Vagina (tissue), 2 donors: ENCODE data around the gene PIEZO1. TPM values are rescaled to one million over a fixed set of nuclear protein-coding genes. Genes with fewer than 3 reads are reported as not detected.
A peak's percentile ranks its signal among the peaks of the same experiment; 100 is the strongest.
"Not testable (repeated sequence)": the region's sequence is repeated elsewhere in the genome, so short reads cannot be mapped to it uniquely, and the experiment has no call there.

Experiments used
- DNase-seq, 2 donors: peaks; one replicate each; pipeline ENCODE4 v3.0.0-alpha.2; 2017; ENCODE audit errors: extremely low spot score in 2 of 2
- H3K27ac ChIP-seq: fragments of 200-600 bp; sonication (generic); one replicate; pipeline ENCODE4 v1.5.1; 2019
- H3K27me3 ChIP-seq: fragments of 200-600 bp; sonication (generic); one replicate; pipeline ENCODE4 v1.5.1; 2019
- H3K36me3 ChIP-seq, 2 donors: fragments of 200-600 bp; sonication (generic); one replicate each; pipeline ENCODE4 v1.5.1; 2017 to 2019
- H3K4me1 ChIP-seq: fragments of 200-600 bp; sonication (generic); one replicate; pipeline ENCODE4 v1.5.1; 2019
- H3K4me3 ChIP-seq, 2 donors: fragments of 200-600 bp; sonication (generic); 1 replicate in 1 of 2; 2 replicates in 1 of 2; pipeline ENCODE4 v1.5.1; 2016 to 2019
- H3K9me3 ChIP-seq: fragments of 200-600 bp; sonication (generic); one replicate; pipeline ENCODE4 v1.5.1; 2019
- CTCF ChIP-seq, 3 experiments: fragments of 450-650 bp in 2 of 3; fragments of 200-600 bp in 1 of 3; sonication (generic) in 1 of 3; IDR thresholded peaks; one replicate each; pipeline ENCODE4 v1.5.1; 2017 to 2019; ENCODE audit warnings: antibody characterized with exemption in 3 of 3, mild to moderate bottlenecking in 2 of 3, moderate library complexity in 2 of 3
- POLR2A ChIP-seq, 2 donors: fragments of 450-650 bp; IDR thresholded peaks; one replicate each; pipeline ENCODE4 v1.6.1; 2017; ENCODE audit warnings: antibody characterized with exemption in 2 of 2, mild to moderate bottlenecking in 2 of 2, moderate library complexity in 2 of 2
- POLR2AphosphoS5 ChIP-seq, 2 donors: sonication (generic); formaldehyde crosslinking; IDR thresholded peaks; one replicate each; pipeline ENCODE4 v1.9.0; 2017; ENCODE audit warnings: antibody characterized with exemption in 2 of 2, mild to moderate bottlenecking in 2 of 2, low read depth in 1 of 2; ENCODE audit not compliant: insufficient read depth in 1 of 2
- intact Hi-C: fragments of 100-400 bp; cut with DNase I; formaldehyde crosslinking; loops from one replicate; pipeline ENCODE4 v1.15.1; 2023
- total RNA-seq: library from RNA; depleted of rRNA; stranded (reverse); fragments of >200 nt; gene quantifications from one replicate; pipeline ENCODE4 v1.2.3, GENCODE V29; 2016

Gene PIEZO1
- total RNA-seq, 1 donor from 2014 or later = 184 TPM

GRCh38 chr16:88790312-88791211, 5.5 kb upstream of the PIEZO1 start:
- DNase-seq = no peak
- H3K4me3 ChIP-seq = no peak overlapping the region
- H3K9me3 ChIP-seq = no peaks in the 10 kb centered on the region
- no peaks in the 10 kb centered on the region for H3K27me3 ChIP-seq
- H3K27ac ChIP-seq = no peak overlapping the region
- peaks cover 3% of the 10 kb centered on the region for H3K4me1 ChIP-seq
- H3K36me3 ChIP-seq = no peaks in the 10 kb centered on the region
- intact Hi-C loops = no loop called here
- TF ChIP-seq CTCF (IDR thresholded peaks at IDR 0.05) (no peak), POLR2A (IDR thresholded peaks at IDR 0.05) (no peak), POLR2AphosphoS5 (IDR thresholded peaks at IDR 0.05; ENCODE audit: insufficient read depth in 1 of 2, low read depth in 1 of 2) (no peak)

GRCh38 chr16:88789594-88789993, 4.6 kb upstream of the PIEZO1 start:
- Histone ChIP-seq H3K4me3 (no peak overlapping the region), H3K27me3 (no peaks in the 10 kb centered on the region), H3K36me3 (no peaks in the 10 kb centered on the region), H3K27ac (no peak overlapping the region), H3K4me1 (peaks cover 5% of the 10 kb centered on the region), H3K9me3 (no peaks in the 10 kb centered on the region)
- DNase-seq = no peak
- TF ChIP-seq CTCF (IDR thresholded peaks at IDR 0.05) = no peak
- TF ChIP-seq POLR2A (IDR thresholded peaks at IDR 0.05) = no peak
- no peak for TF ChIP-seq POLR2AphosphoS5 (IDR thresholded peaks at IDR 0.05; ENCODE audit: insufficient read depth in 1 of 2, low read depth in 1 of 2)
- intact Hi-C loops = no loop called here

- H3K27me3 ChIP-seq, H3K9me3 ChIP-seq, H3K4me3 ChIP-seq, H3K4me1 ChIP-seq, intact Hi-C loops, H3K27ac ChIP-seq, H3K36me3 ChIP-seq, DNase-seq: not testable (repeated sequence)
These were observed 3.7 kb upstream of the PIEZO1 start for GRCh38 chr16:88788749-88789148.

- TF ChIP-seq POLR2AphosphoS5 (IDR thresholded peaks at IDR 0.05; ENCODE audit: insufficient read depth in 1 of 2, low read depth in 1 of 2) = no peak
- TF ChIP-seq POLR2A (IDR thresholded peaks at IDR 0.05) = no peak
- TF ChIP-seq CTCF (IDR thresholded peaks at IDR 0.05) = no peak
- Histone ChIP-seq H3K27ac (no peak overlapping the region), H3K9me3 (no peaks in the 10 kb centered on the region), H3K4me1 (peaks cover 20% of the 10 kb centered on the region), H3K27me3 (no peaks in the 10 kb centered on the region), H3K36me3 (no peaks in the 10 kb centered on the region), H3K4me3 (no peak overlapping the region)
- intact Hi-C loops = no loop called here
- DNase-seq = no peak
These were observed 2.7 kb upstream of the PIEZO1 start for GRCh38 chr16:88787579-88788314.

GRCh38 chr16:88784856-88785105, 239 bp downstream of the PIEZO1 start:
- Histone ChIP-seq H3K4me3 (peak overlapping the region; percentile 72 to 95), H3K27ac (peak overlapping the region; percentile 96), H3K4me1 (peaks cover 49% of the 10 kb centered on the region), H3K27me3 (no peaks in the 10 kb centered on the region), H3K36me3 (no peaks in the 10 kb centered on the region), H3K9me3 (no peaks in the 10 kb centered on the region)
- no peak for DNase-seq
- intact Hi-C loops = loop anchor here (1.0 to 2.0 kb wide), 2 partner anchors 46 to 73 kb away; partner anchors contain the start of gene TRAPPC2L
- TF ChIP-seq CTCF (IDR thresholded peaks at IDR 0.05) = no peak
- TF ChIP-seq POLR2AphosphoS5 (IDR thresholded peaks at IDR 0.05; ENCODE audit: insufficient read depth in 1 of 2, low read depth in 1 of 2) = no peak
